Heart right ventricle (tissue), 16 donors: ENCODE results near the gene CEP128. TPM values are rescaled to one million over a fixed set of nuclear protein-coding genes. Genes with fewer than 3 reads are reported as not detected.
A peak's percentile ranks its signal among the peaks of the same experiment; 100 is the strongest.

Experiments used
- ATAC-seq, 8 donors: fragments of 200-7000 bp; cut with Tn5 transposase; one replicate each; pipeline ENCODE4 v1.9.1; 2020; ENCODE audit warnings: mild to moderate bottlenecking in 8 of 8, moderate library complexity in 8 of 8, moderate number of reproducible peaks in 1 of 8
- DNase-seq, 2 donors: peaks; one replicate each; pipeline ENCODE4 v3.0.0-alpha.2; 2020
- H3K27ac ChIP-seq, 10 donors: fragments of 200-600 bp; sonication (generic) in 2 of 10; one replicate each; pipeline versions ENCODE4 v1.5.0 to v1.8.0; 2020 to 2022; ENCODE audit warnings: mild to moderate bottlenecking in 3 of 10
- H3K27me3 ChIP-seq, 7 donors: fragments of 200-600 bp; one replicate each; pipeline ENCODE4 v1.8.0; 2021 to 2022; ENCODE audit warnings: mild to moderate bottlenecking in 2 of 7
- H3K36me3 ChIP-seq, 9 donors: fragments of 200-600 bp; sonication (generic) in 1 of 9; one replicate each; pipeline versions ENCODE4 v1.5.0 to v1.8.0; 2020 to 2022; ENCODE audit warnings: mild to moderate bottlenecking in 2 of 9
- H3K4me1 ChIP-seq, 9 donors: fragments of 200-600 bp; sonication (generic) in 1 of 9; one replicate each; pipeline versions ENCODE4 v1.5.0 to v1.8.0; 2020 to 2022; ENCODE audit warnings: mild to moderate bottlenecking in 4 of 9
- H3K4me3 ChIP-seq, 10 donors: fragments of 200-600 bp; sonication (generic) in 2 of 10; one replicate each; pipeline versions ENCODE4 v1.5.0 to v1.8.0; 2020 to 2022; ENCODE audit warnings: mild to moderate bottlenecking in 7 of 10, moderate library complexity in 2 of 10
- H3K9me3 ChIP-seq, 11 donors: fragments of 200-600 bp in 10 of 11; sonication (generic) in 2 of 11; one replicate each; pipeline versions ENCODE4 v1.5.0 to v1.8.0; 2013 to 2022; ENCODE audit warnings: mild to moderate bottlenecking in 2 of 11, control low read depth in 1 of 11, moderate library complexity in 1 of 11
- WGBS, 2 donors: extraction: QIAGEN DNeasy Blood & Tissue Kit; methylation state at CpG; one replicate each; pipeline ENCODE4 v1.1.7; 2013; ENCODE audit warnings: inconsistent platforms in 1 of 2; 5-methylcytosine and 5-hydroxymethylcytosine counted together
- intact Hi-C, 10 donors: fragments of 100-400 bp; cut with DNase I; formaldehyde crosslinking; loops; one replicate each; pipeline versions ENCODE4 v1.11.1 to v1.14.2; 2022
- polyA plus RNA-seq, 2 donors: library from polyadenylated mRNA; stranded (reverse); fragments of 200-250 nt; gene quantifications; one replicate each; pipeline ENCODE4 v1.2.3, GENCODE V29; 2013
- total RNA-seq, 10 donors: library from RNA; stranded (reverse); fragmentation: NEBNext Ultra II Directional in 3 of 10; extraction: Animal tissue kit (Norgen Biotek cat#: 25700) in 3 of 10; gene quantifications; one replicate each; pipeline versions ENCODE4 v1.2.1 to v1.2.4, GENCODE V29; 2021 to 2023
- TF ChIP-seq, protein P1 (sequence below), 9 donors: fragments of 200-600 bp; sonication (generic) in 2 of 9; IDR thresholded peaks; one replicate each; pipeline versions ENCODE4 v1.5.0 to v1.8.0; 2021 to 2022; ENCODE audit warnings: antibody characterized with exemption in 9 of 9, mild to moderate bottlenecking in 5 of 9, moderate library complexity in 1 of 9
- donor health status: Arrhythmogenic right ventricular cardiomyopathy.
- donor health status: ischemic (EF 13 %, LVEDD 7.1; RV severe dilation, severe dysfunction).
- donor health status: healthy with polysubstance abuse.
- donor health status: DM: no; HTN: yes; CAD: no.
- donor health status: DM: no; HTN: no; CAD: no.
- donor health status: ischemic (EF 25% LVEDD 6.9; RV normal size, moderate dysfunction).
- donor health status: ischemic (EF 25% LVEDD 5.7; RV mildly dilated, moderate dysfunction).
- donor health status: healthy.
- donor health status: DM: yes; HTN: yes; CAD: no.
- donor health status: Ischemic cardiomyopathy.
- donor health status: ischemic (EF 35%, LVEDD 5.7; RV mildly dilated, moderate dysfunction).
- donor health status: nonischemic (EF 11% LVEDD 7.7; RV severe dilation, severe dysfunction).
- donor health status: DM: yes; HTN: yes; CAD: no.
- donor health status: PGD.
- donor health status: ischemic (EF 29% LVEDD 5.4; RV normal size, mild dysfunction).
- donor health status: nonischemic (EF 23%, LVEDD 6.1; RV moderate dilation, normal function).

CEP128 gene
- total and polyA plus RNA-seq, 12 donors: 0.93 to 4.9 (median 3.3) TPM

DNA sequence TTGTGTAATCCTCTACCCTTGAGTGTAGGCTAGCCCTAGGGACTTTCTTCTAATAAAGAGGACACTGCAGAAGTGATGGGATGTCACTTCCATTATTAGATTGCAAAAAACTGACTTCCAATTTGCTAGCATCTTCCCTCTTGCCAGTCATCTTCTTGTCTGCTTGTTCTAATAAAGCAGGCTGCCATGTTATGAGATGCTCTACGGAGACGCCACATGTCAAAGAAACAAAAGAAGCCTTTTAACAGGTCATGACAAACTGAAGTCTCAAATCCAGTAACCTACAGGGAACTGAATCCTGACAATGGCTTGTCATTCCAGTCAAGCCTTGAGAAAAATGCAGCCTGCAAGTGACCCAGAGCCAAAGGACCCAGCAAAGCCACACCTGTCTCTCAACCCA lies 76.0 kb downstream of the CEP128 start:
- DNase-seq (no peak), ATAC-seq (no peak)
- Histone ChIP-seq H3K4me1 (no peaks in the 10 kb centered on the region), H3K27me3 (no peaks in the 10 kb centered on the region), H3K9me3 (peaks cover 0 to 44% (median 28%) of the 10 kb centered on the region in 11 donors), H3K4me3 (no peak overlapping the region), H3K27ac (no peak overlapping the region), H3K36me3 (peaks cover 0 to 5% (median 0%) of the 10 kb centered on the region in 9 donors)
- TF ChIP-seq, protein P1, sequence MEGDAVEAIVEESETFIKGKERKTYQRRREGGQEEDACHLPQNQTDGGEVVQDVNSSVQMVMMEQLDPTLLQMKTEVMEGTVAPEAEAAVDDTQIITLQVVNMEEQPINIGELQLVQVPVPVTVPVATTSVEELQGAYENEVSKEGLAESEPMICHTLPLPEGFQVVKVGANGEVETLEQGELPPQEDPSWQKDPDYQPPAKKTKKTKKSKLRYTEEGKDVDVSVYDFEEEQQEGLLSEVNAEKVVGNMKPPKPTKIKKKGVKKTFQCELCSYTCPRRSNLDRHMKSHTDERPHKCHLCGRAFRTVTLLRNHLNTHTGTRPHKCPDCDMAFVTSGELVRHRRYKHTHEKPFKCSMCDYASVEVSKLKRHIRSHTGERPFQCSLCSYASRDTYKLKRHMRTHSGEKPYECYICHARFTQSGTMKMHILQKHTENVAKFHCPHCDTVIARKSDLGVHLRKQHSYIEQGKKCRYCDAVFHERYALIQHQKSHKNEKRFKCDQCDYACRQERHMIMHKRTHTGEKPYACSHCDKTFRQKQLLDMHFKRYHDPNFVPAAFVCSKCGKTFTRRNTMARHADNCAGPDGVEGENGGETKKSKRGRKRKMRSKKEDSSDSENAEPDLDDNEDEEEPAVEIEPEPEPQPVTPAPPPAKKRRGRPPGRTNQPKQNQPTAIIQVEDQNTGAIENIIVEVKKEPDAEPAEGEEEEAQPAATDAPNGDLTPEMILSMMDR (IDR thresholded peaks at IDR 0.05): no peak
- WGBS, 2 donors: 95 to 99% methylated on average over 2 of the region's 2 CpGs
- intact Hi-C loops: no loop called here

DNA sequence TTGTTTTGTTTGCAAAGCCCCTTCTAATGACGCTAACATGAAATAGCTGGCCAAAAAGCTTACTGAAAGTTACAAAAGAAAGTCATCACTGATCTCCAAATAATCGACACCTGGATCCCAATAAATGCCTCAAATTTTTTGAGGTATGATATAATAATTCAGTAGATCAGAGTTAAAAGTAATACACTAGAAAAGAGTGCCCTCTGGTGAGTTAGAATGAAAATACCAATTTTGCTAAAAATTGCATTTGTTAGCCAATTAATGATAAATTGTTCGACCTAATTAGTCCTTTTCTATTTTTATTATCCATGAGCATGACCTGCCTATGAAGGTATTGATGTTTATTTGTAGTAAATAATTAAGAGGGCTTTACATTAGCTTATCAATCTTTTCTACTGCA lies 78.6 kb downstream of the CEP128 start:
- H3K27ac ChIP-seq: no peak overlapping the region
- TF ChIP-seq, protein P1 (IDR thresholded peaks at IDR 0.05): peak in 2 of 9 donors; percentile 19 to 21
- H3K27me3 ChIP-seq: no peaks in the 10 kb centered on the region
- peaks cover 0 to 3% (median 0%) of the 10 kb centered on the region in 9 donors for H3K36me3 ChIP-seq
- DNase-seq (no peak), ATAC-seq (no peak)
- no peak overlapping the region for H3K4me3 ChIP-seq
- no peaks in the 10 kb centered on the region for H3K4me1 ChIP-seq
- intact Hi-C loops: no loop called here
- peaks cover 0 to 18% (median 12%) of the 10 kb centered on the region in 11 donors for H3K9me3 ChIP-seq
- 86% methylated on average over 3 of the region's 3 CpGs for WGBS, 2 donors

DNA sequence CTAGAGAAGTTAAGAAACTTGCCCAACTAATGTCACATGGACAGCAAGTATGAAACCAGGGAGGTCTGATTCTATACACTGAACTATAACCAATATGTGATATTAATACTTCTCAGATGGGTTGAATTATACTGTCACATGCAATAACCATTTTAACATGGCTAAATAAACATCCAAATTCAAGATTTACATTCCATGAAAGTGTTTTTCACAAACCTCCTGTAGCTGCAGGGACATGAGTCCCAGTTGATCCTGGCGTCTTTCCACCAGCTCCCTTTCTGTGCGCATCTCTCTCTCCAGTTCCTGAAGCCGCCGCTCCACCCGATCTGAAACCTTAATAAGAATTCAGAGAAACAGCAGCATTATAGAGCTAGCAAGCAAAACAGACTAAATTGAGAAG lies 79.0 kb downstream of the CEP128 start:
- H3K9me3 ChIP-seq: peaks cover 0 to 17% (median 10%) of the 10 kb centered on the region in 11 donors
- DNase-seq: no peak
- WGBS, 2 donors: 93 to 96% methylated on average over 5 of the region's 5 CpGs
- H3K4me1 ChIP-seq: no peaks in the 10 kb centered on the region
- H3K4me3 ChIP-seq: no peak overlapping the region
- no peak overlapping the region for H3K27ac ChIP-seq
- intact Hi-C loops: no loop called here
- H3K36me3 ChIP-seq: no peaks in the 10 kb centered on the region
- TF ChIP-seq, protein P1 (IDR thresholded peaks at IDR 0.05): no peak
- ATAC-seq: no peak
- H3K27me3 ChIP-seq: no peaks in the 10 kb centered on the region

DNA sequence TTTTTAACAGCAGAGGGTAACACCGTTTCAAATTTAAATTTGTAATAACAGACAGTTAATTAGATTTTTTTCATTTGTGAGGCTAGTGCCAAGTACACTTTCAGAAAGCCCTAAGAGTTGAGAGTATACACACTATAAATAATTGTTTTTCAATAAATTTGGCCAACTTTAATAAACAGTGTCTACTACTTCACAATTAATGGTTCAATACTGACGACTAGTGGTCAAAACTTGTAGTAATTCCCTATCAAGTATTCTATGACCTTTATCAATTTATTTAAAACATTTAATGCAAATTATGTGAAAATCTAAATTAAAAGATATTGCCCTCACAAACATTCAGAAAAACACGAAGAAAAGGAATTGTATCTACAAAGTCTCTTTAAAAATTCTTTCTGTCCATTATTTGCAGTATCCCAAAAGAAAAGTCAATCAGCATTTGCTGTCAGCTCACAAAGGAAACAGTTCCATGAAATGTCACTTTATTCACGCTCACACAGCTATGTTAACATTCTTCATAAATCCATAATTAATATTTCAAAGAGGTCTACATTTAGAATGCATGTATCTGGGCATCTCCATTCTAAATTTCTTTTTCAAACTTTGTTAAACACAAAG lies 91.2 kb downstream of the CEP128 start:
- no peak for ATAC-seq

More for the DNA sequence above, 91.2 kb downstream of the CEP128 start:
- Histone ChIP-seq H3K4me1 (peaks cover 0 to 4% (median 0%) of the 10 kb centered on the region in 9 donors), H3K4me3 (no peak overlapping the region), H3K27me3 (no peaks in the 10 kb centered on the region), H3K9me3 (no peaks in the 10 kb centered on the region), H3K36me3 (no peaks in the 10 kb centered on the region), H3K27ac (no peak overlapping the region)
- TF ChIP-seq, protein P1 (IDR thresholded peaks at IDR 0.05): peak; percentile 29 to 74 (median 62)
- intact Hi-C loops: loop anchor here in 5 of 10 donors (5.0 to 10.0 kb wide), 4 partner anchors 793 to 1886 kb away; no protein-coding TSS in a partner anchor
- 38% methylated on average over 4 of the region's 4 CpGs for WGBS, 2 donors
- no peak for DNase-seq
